ENCODE results near the gene MGLL. TPM values are rescaled to one million over a fixed set of nuclear protein-coding genes. Genes with fewer than 3 reads are reported as not detected.
A peak's percentile ranks its signal among the peaks of the same experiment; 100 is the strongest.

Gene MGLL
- total RNA-seq, 6 experiments from 2014 or later: 97.0 to 168 (median 115) TPM

- no peak overlapping the region for H3K27ac ChIP-seq
- DNase-seq: no peak
- intact Hi-C loops (cut with DNase I): loop anchor here in 1 of 2 donors (10.0 kb wide), 1 partner anchor 53 kb away; no protein-coding TSS in a partner anchor
- H3K27me3 ChIP-seq: no peaks in the 10 kb centered on the region
- WGBS (ENCODE audit: insufficient coverage, low coverage, low lambda C conversion rate, missing lambda C conversion rate): 32% methylated on average over 11 of the region's 15 CpGs
- peaks cover 0 to 15% (median 3%) of the 10 kb centered on the region in 4 donors for H3K4me1 ChIP-seq
- no peak for ATAC-seq
- TF ChIP-seq POLR2A (IDR thresholded peaks at IDR 0.05) (no peak), CTCF (IDR thresholded peaks at IDR 0.05) (no peak)
- no peak overlapping the region for H3K4me3 ChIP-seq
- peaks cover 0 to 8% (median 0%) of the 10 kb centered on the region in 4 donors for H3K36me3 ChIP-seq
- H3K9me3 ChIP-seq: no peaks in the 10 kb centered on the region
Measured at GRCh38 chr3:127762077-127762786, 60.1 kb downstream of the MGLL start.

GRCh38 chr3:127761441-127761801, 60.9 kb downstream of the MGLL start:
- Histone ChIP-seq H3K9me3 (no peaks in the 10 kb centered on the region), H3K4me3 (no peak overlapping the region), H3K4me1 (peaks cover 0 to 9% (median under 1%) of the 10 kb centered on the region in 4 donors), H3K36me3 (peaks cover 0 to 8% (median 0%) of the 10 kb centered on the region in 4 donors), H3K27ac (no peak overlapping the region), H3K27me3 (no peaks in the 10 kb centered on the region)
- TF ChIP-seq CTCF (IDR thresholded peaks at IDR 0.05): peak in 1 of 4 donors; percentile 2
- no peak for TF ChIP-seq POLR2A (IDR thresholded peaks at IDR 0.05)
- ATAC-seq (peak; percentile 20 to 48 (median 22)), DNase-seq (no peak)
- 60% methylated on average over 1 of the region's 12 CpGs for whole genome bisulfite sequencing (ENCODE audit: insufficient coverage, low coverage, low lambda C conversion rate, missing lambda C conversion rate)
- intact Hi-C loops (cut with DNase I): loop anchor here in 1 of 2 donors (10.0 kb wide), 1 partner anchor 53 kb away; no protein-coding TSS in a partner anchor

- no peaks in the 10 kb centered on the region for H3K27me3 ChIP-seq
- DNase-seq (no peak), ATAC-seq (no peak)
- peaks cover 0 to 8% (median 0%) of the 10 kb centered on the region in 4 donors for H3K36me3 ChIP-seq
- no peak overlapping the region for H3K27ac ChIP-seq
- peaks cover 0 to 4% (median 0%) of the 10 kb centered on the region in 4 donors for H3K4me1 ChIP-seq
- WGBS (ENCODE audit: insufficient coverage, low coverage, low lambda C conversion rate, missing lambda C conversion rate): 85% methylated on average over 8 of the region's 13 CpGs
- H3K4me3 ChIP-seq: no peak overlapping the region
- no peak for TF ChIP-seq CTCF (IDR thresholded peaks at IDR 0.05)
- no peak for TF ChIP-seq POLR2A (IDR thresholded peaks at IDR 0.05)
- H3K9me3 ChIP-seq: no peaks in the 10 kb centered on the region
- intact Hi-C loops (cut with DNase I): loop anchor here in 1 of 2 donors (10.0 kb wide), 1 partner anchor 54 kb away; no protein-coding TSS in a partner anchor
Measured at GRCh38 chr3:127760791-127761440, 61.4 kb downstream of the MGLL start.

- 100% methylated on average over 1 of the region's 14 CpGs for WGBS (ENCODE audit: insufficient coverage, low coverage, low lambda C conversion rate, missing lambda C conversion rate)
- Histone ChIP-seq H3K27ac (no peak overlapping the region), H3K9me3 (no peaks in the 10 kb centered on the region), H3K27me3 (no peaks in the 10 kb centered on the region), H3K36me3 (peaks cover 0 to 8% (median 0%) of the 10 kb centered on the region in 4 donors), H3K4me3 (no peak overlapping the region), H3K4me1 (no peaks in the 10 kb centered on the region)
- ATAC-seq (no peak), DNase-seq (no peak)
- TF ChIP-seq CTCF (IDR thresholded peaks at IDR 0.05) (no peak), POLR2A (IDR thresholded peaks at IDR 0.05) (no peak)
- intact Hi-C loops (cut with DNase I): loop anchor here in 1 of 2 donors (10.0 kb wide), 1 partner anchor 54 kb away; no protein-coding TSS in a partner anchor
Measured at GRCh38 chr3:127760361-127760760, 62.0 kb downstream of the MGLL start.

Measured in right lobe of liver (tissue), 6 donors.